Caco-2 (cell line): ENCODE data around the gene ERC2. TPM values are rescaled to one million over a fixed set of nuclear protein-coding genes. Genes with fewer than 3 reads are reported as not detected.

ENCODE experiments used
- BruUV-seq: library from RNA; stranded (reverse); fragments of 400-500 nt; replicated peaks from 2 replicates; lab custom pipeline; 2021; lab: Mats Ljungman, UMichigan
- CTCF ChIA-PET: fragments of 300-600 bp; sonication (Branson Sonifier 250); formaldehyde crosslinking; loops from one replicate; lab custom pipeline; 2022; ENCODE audit warnings: antibody characterized with exemption; lab: Charles Lee
- POLR2A ChIA-PET: fragments of 300-600 bp; sonication (Branson Sonifier 250); formaldehyde crosslinking; loops from one replicate; lab custom pipeline; 2022; ENCODE audit warnings: antibody characterized with exemption; lab: Charles Lee
- DNase-seq, 2 experiments: peaks; one replicate each; pipeline versions ENCODE4 v3.0.0 to v3.0.0-alpha.2; 2020 to 2022
- H3K27me3 ChIP-seq: replicated peaks from 2 replicates; pipeline ENCODE4 v1.6.0; 2011; ENCODE audit warnings: low read length; ENCODE audit not compliant: control insufficient read depth, insufficient read depth
- H3K36me3 ChIP-seq: 2 replicates; pipeline ENCODE4 v1.5.1; 2011; ENCODE audit warnings: low read length; ENCODE audit not compliant: control insufficient read depth, insufficient read depth
- H3K4me1 ChIP-seq: fragments of 250-450 bp; sonication (Bioruptor Pico); 2 replicates; pipeline ENCODE4 v1.5.1; 2020; ENCODE audit warnings: mild to moderate bottlenecking
- H3K4me3 ChIP-seq: 2 replicates; pipeline ENCODE4 v1.5.1; 2011; ENCODE audit warnings: low read depth, mild to moderate bottlenecking, control low read depth, low read length
- H3K9me3 ChIP-seq: fragments of 250-450 bp; sonication (Bioruptor Pico); 2 replicates; pipeline ENCODE4 v1.5.1; 2020; ENCODE audit warnings: mild to moderate bottlenecking, moderate library complexity
- H3K27ac Mint-ChIP-seq: one replicate; pipeline ENCODE4 v1.8.0; 2022; ENCODE audit warnings: mixed read lengths; ENCODE audit not compliant: unreplicated experiment
- H3K27me3 Mint-ChIP-seq: one replicate; pipeline ENCODE4 v1.8.0; 2022; ENCODE audit warnings: mixed read lengths; ENCODE audit not compliant: insufficient read depth, unreplicated experiment
- H3K36me3 Mint-ChIP-seq: one replicate; pipeline ENCODE4 v1.8.0; 2022; ENCODE audit warnings: mild to moderate bottlenecking, mixed read lengths; ENCODE audit not compliant: insufficient read depth, unreplicated experiment
- H3K4me1 Mint-ChIP-seq: one replicate; pipeline ENCODE4 v1.8.0; 2022; ENCODE audit warnings: low read depth, mixed read lengths; ENCODE audit not compliant: unreplicated experiment
- H3K4me3 Mint-ChIP-seq: one replicate; pipeline ENCODE4 v1.8.0; 2022; ENCODE audit warnings: mild to moderate bottlenecking, moderate library complexity, mixed read lengths; ENCODE audit not compliant: unreplicated experiment
- H3K9me3 Mint-ChIP-seq: one replicate; pipeline ENCODE4 v1.8.0; 2022; ENCODE audit warnings: mixed read lengths; ENCODE audit not compliant: unreplicated experiment
- CTCF ChIP-seq, 2 experiments: fragments of 200-600 bp in 1 of 2; IDR thresholded peaks; 1 replicate in 1 of 2; 2 replicates in 1 of 2; pipeline versions ENCODE4 v1.5.1 to v1.8.0; 2011 to 2022; ENCODE audit warnings: antibody characterized with exemption in 1 of 2, control low read depth in 1 of 2, inconsistent platforms in 1 of 2, low read depth in 1 of 2, low read length in 1 of 2, mild to moderate bottlenecking in 1 of 2, moderate library complexity in 1 of 2; ENCODE audit not compliant: insufficient read depth in 1 of 2, severe bottlenecking in 1 of 2, unreplicated experiment in 1 of 2
- intact Hi-C: fragments of 100-400 bp; cut with micrococcal nuclease; formaldehyde crosslinking; loops from one replicate; pipeline ENCODE4 v1.10.0; 2022; ENCODE audit not compliant: unreplicated experiment
- total RNA-seq: library from RNA; stranded (reverse); gene quantifications from 2 replicates; pipeline ENCODE4 v1.2.3, GENCODE V29; 2022

The ERC2 gene
- total RNA-seq, 1 experiment from 2014 or later = 0.54 TPM

DNA sequence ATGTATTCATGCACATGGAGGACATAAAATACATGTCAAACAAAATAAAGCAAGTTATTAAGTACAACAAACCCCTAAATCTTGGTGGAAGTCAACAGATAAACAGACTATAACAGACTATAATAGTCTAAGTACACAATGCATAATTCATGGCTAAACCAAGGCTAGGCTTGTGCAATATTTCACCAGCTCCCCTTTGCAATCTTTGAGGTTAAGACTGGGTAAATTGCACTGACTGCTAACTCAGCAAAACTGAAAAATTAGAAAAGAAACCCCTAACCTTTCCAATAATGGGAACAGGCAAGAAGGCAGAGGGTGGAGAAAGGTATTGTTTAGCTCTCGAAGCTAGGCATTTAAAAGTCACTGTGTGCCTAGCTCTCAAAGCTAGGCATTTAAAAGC, 676.3 kb downstream of the ERC2 start:
- POLR2A ChIA-PET = no interaction called here
- Mint-ChIP-seq H3K27me3 (peaks cover 2% of the 10 kb centered on the region), H3K36me3 (no peaks in the 10 kb centered on the region), H3K9me3 (no peaks in the 10 kb centered on the region), H3K27ac (no peak overlapping the region), H3K4me3 (no peak overlapping the region), H3K4me1 (peaks cover 6% of the 10 kb centered on the region)
- DNase-seq = no peak
- Histone ChIP-seq H3K36me3 (no peaks in the 10 kb centered on the region), H3K4me1 (peaks cover 5% of the 10 kb centered on the region; the same call in 1 of the 2 replicates), H3K9me3 (no peaks in the 10 kb centered on the region), H3K4me3 (no peak overlapping the region), H3K27me3 (no peaks in the 10 kb centered on the region)
- no TSS peak for BruUV-seq
- intact Hi-C loops = no loop called here
- no peak for TF ChIP-seq CTCF (IDR thresholded peaks at IDR 0.05; ENCODE audit: insufficient read depth in 1 of 2, low read depth in 1 of 2, low read length in 1 of 2, severe bottlenecking in 1 of 2, unreplicated experiment in 1 of 2)
- CTCF ChIA-PET = interaction anchor here (0.6 kb wide), 1 partner anchor 1096 kb away, joined by 3 read pairs; no protein-coding TSS in a partner anchor

GRCh38 chr3:55790596-55791350, 677.5 kb downstream of the ERC2 start:
- no peaks in the 10 kb centered on the region for H3K27me3 ChIP-seq
- H3K9me3 Mint-ChIP-seq = no peaks in the 10 kb centered on the region
- BruUV-seq = no TSS peak
- H3K27ac Mint-ChIP-seq = peak overlapping the region; percentile 36
- no peaks in the 10 kb centered on the region for H3K36me3 Mint-ChIP-seq
- peaks cover 2% of the 10 kb centered on the region for H3K4me1 Mint-ChIP-seq
- H3K4me3 Mint-ChIP-seq = no peak overlapping the region
- H3K27me3 Mint-ChIP-seq = no peaks in the 10 kb centered on the region
- H3K36me3 ChIP-seq = no peaks in the 10 kb centered on the region
- DNase-seq = no peak
- H3K4me3 ChIP-seq = no peak overlapping the region
- peaks cover 5% of the 10 kb centered on the region; the same call in 1 of the 2 replicates for H3K4me1 ChIP-seq
- no peaks in the 10 kb centered on the region for H3K9me3 ChIP-seq
- ChIA-PET CTCF (no interaction called here), POLR2A (no interaction called here)
- TF ChIP-seq CTCF (IDR thresholded peaks at IDR 0.05; ENCODE audit: insufficient read depth in 1 of 2, low read depth in 1 of 2, low read length in 1 of 2, severe bottlenecking in 1 of 2, unreplicated experiment in 1 of 2) = no peak
- intact Hi-C loops = no loop called here

DNA sequence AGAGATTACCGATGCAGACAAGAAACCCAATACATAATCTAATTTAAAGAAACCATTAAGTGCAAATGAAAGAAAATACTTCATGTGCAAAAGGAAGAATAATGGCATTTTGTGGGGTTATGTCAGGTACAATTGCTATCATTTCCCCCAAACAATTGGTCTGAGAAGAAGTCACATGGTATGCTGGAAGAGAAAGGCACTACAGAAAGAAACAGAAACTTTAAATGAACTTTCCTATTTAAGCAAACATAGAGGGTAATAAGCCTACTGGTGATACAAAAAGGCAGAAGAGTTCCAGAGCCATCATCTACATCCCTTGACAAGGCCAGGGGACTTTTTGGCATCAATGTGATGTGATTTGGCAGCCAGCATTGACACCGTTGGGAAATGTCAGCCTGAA, 678.8 kb downstream of the ERC2 start:
- ChIA-PET CTCF (no interaction called here), POLR2A (no interaction called here)
- Mint-ChIP-seq H3K27ac (no peak overlapping the region), H3K36me3 (no peaks in the 10 kb centered on the region), H3K4me3 (no peak overlapping the region), H3K9me3 (no peaks in the 10 kb centered on the region), H3K4me1 (no peaks in the 10 kb centered on the region), H3K27me3 (peaks cover 8% of the 10 kb centered on the region)
- H3K27me3 ChIP-seq = no peaks in the 10 kb centered on the region
- BruUV-seq = no TSS peak
- no peak for TF ChIP-seq CTCF (IDR thresholded peaks at IDR 0.05; ENCODE audit: insufficient read depth in 1 of 2, low read depth in 1 of 2, low read length in 1 of 2, severe bottlenecking in 1 of 2, unreplicated experiment in 1 of 2)
- intact Hi-C loops = no loop called here
- no peak overlapping the region for H3K4me3 ChIP-seq
- peaks cover 5% of the 10 kb centered on the region; the same call in 1 of the 2 replicates for H3K4me1 ChIP-seq
- no peak for DNase-seq
- H3K36me3 ChIP-seq = no peaks in the 10 kb centered on the region
- no peaks in the 10 kb centered on the region for H3K9me3 ChIP-seq
